ENCODE results near the gene WDR37.
"Not testable (repeated sequence)": the region's sequence is repeated elsewhere in the genome, so short reads cannot be mapped to it uniquely, and the experiment has no call there.

The WDR37 gene

GRCh38 chr10:1161315-1161673, 105.1 kb downstream of the WDR37 start:
- H3K9me3 ChIP-seq (ENCODE audit: control insufficient read depth, low read length); H3K27ac ChIP-seq (ENCODE audit: insufficient read depth, low read depth, low read length, poor library complexity, severe bottlenecking); H3K4me1 ChIP-seq (ENCODE audit: control insufficient read depth, insufficient read depth, low read length); H3K27me3 ChIP-seq (ENCODE audit: control insufficient read depth, insufficient read depth, low read length, poor library complexity, severe bottlenecking); H3K4me3 ChIP-seq (ENCODE audit: insufficient read depth, low read depth, low read length); H3K36me3 ChIP-seq (ENCODE audit: control insufficient read depth, insufficient read depth, low read length): not testable (repeated sequence)
- 93% methylated on average over 4 to 5 of the region's 5 CpGs for WGBS, 2 experiments

GRCh38 chr10:1162481-1163203, 106.5 kb downstream of the WDR37 start:
- Histone ChIP-seq H3K4me3 (ENCODE audit: insufficient read depth, low read depth, low read length) (no peak overlapping the region), H3K36me3 (ENCODE audit: control insufficient read depth, insufficient read depth, low read length) (no peaks in the 10 kb centered on the region), H3K9me3 (ENCODE audit: control insufficient read depth, low read length) (no peaks in the 10 kb centered on the region), H3K27ac (ENCODE audit: insufficient read depth, low read depth, low read length, poor library complexity, severe bottlenecking) (no peak overlapping the region), H3K4me1 (ENCODE audit: control insufficient read depth, insufficient read depth, low read length) (no peaks in the 10 kb centered on the region), H3K27me3 (ENCODE audit: control insufficient read depth, insufficient read depth, low read length, poor library complexity, severe bottlenecking) (no peaks in the 10 kb centered on the region)
- 90 to 91% methylated on average over 13 of the region's 13 CpGs for WGBS, 2 experiments

- H3K9me3 ChIP-seq (ENCODE audit: control insufficient read depth, low read length), result no peaks in the 10 kb centered on the region
- no peaks in the 10 kb centered on the region for H3K27me3 ChIP-seq (ENCODE audit: control insufficient read depth, insufficient read depth, low read length, poor library complexity, severe bottlenecking)
- 93 to 94% methylated on average over 29 of the region's 29 CpGs for WGBS, 2 experiments
- H3K27ac ChIP-seq (ENCODE audit: insufficient read depth, low read depth, low read length, poor library complexity, severe bottlenecking), result no peak overlapping the region
- H3K4me3 ChIP-seq (ENCODE audit: insufficient read depth, low read depth, low read length), result no peak overlapping the region
- H3K4me1 ChIP-seq (ENCODE audit: control insufficient read depth, insufficient read depth, low read length), result no peaks in the 10 kb centered on the region
- H3K36me3 ChIP-seq (ENCODE audit: control insufficient read depth, insufficient read depth, low read length), result no peaks in the 10 kb centered on the region
These were observed 107.0 kb downstream of the WDR37 start for GRCh38 chr10:1163204-1163660.

GRCh38 chr10:1163831-1164230, 107.6 kb downstream of the WDR37 start:
- H3K27ac ChIP-seq (ENCODE audit: insufficient read depth, low read depth, low read length, poor library complexity, severe bottlenecking), result no peak overlapping the region
- H3K4me1 ChIP-seq (ENCODE audit: control insufficient read depth, insufficient read depth, low read length), result no peaks in the 10 kb centered on the region
- H3K4me3 ChIP-seq (ENCODE audit: insufficient read depth, low read depth, low read length), result no peak overlapping the region
- no peaks in the 10 kb centered on the region for H3K36me3 ChIP-seq (ENCODE audit: control insufficient read depth, insufficient read depth, low read length)
- WGBS, 2 experiments, result 70 to 71% methylated on average over 5 of the region's 5 CpGs
- no peaks in the 10 kb centered on the region for H3K9me3 ChIP-seq (ENCODE audit: control insufficient read depth, low read length)
- no peaks in the 10 kb centered on the region for H3K27me3 ChIP-seq (ENCODE audit: control insufficient read depth, insufficient read depth, low read length, poor library complexity, severe bottlenecking)

- Histone ChIP-seq H3K4me1 (ENCODE audit: control insufficient read depth, insufficient read depth, low read length) (no peaks in the 10 kb centered on the region), H3K27me3 (ENCODE audit: control insufficient read depth, insufficient read depth, low read length, poor library complexity, severe bottlenecking) (no peaks in the 10 kb centered on the region), H3K4me3 (ENCODE audit: insufficient read depth, low read depth, low read length) (no peak overlapping the region), H3K9me3 (ENCODE audit: control insufficient read depth, low read length) (no peaks in the 10 kb centered on the region), H3K27ac (ENCODE audit: insufficient read depth, low read depth, low read length, poor library complexity, severe bottlenecking) (no peak overlapping the region), H3K36me3 (ENCODE audit: control insufficient read depth, insufficient read depth, low read length) (no peaks in the 10 kb centered on the region)
- WGBS, 2 experiments, result 94 to 96% methylated on average over 15 of the region's 15 CpGs
These were observed 110.1 kb downstream of the WDR37 start for GRCh38 chr10:1166101-1166827.

GRCh38 chr10:1166828-1167275, 110.7 kb downstream of the WDR37 start:
- WGBS, 2 experiments, result 94 to 95% methylated on average over 9 of the region's 9 CpGs

GRCh38 chr10:1168763-1169162, 112.6 kb downstream of the WDR37 start:
- no peaks in the 10 kb centered on the region for H3K9me3 ChIP-seq (ENCODE audit: control insufficient read depth, low read length)
- WGBS, 2 experiments, result 91 to 94% methylated on average over 13 of the region's 13 CpGs
- H3K4me3 ChIP-seq (ENCODE audit: insufficient read depth, low read depth, low read length), result no peak overlapping the region
- H3K27ac ChIP-seq (ENCODE audit: insufficient read depth, low read depth, low read length, poor library complexity, severe bottlenecking), result no peak overlapping the region
- H3K36me3 ChIP-seq (ENCODE audit: control insufficient read depth, insufficient read depth, low read length), result no peaks in the 10 kb centered on the region
- no peaks in the 10 kb centered on the region for H3K4me1 ChIP-seq (ENCODE audit: control insufficient read depth, insufficient read depth, low read length)
- no peaks in the 10 kb centered on the region for H3K27me3 ChIP-seq (ENCODE audit: control insufficient read depth, insufficient read depth, low read length, poor library complexity, severe bottlenecking)

More at GRCh38 chr10:1166828-1167275, 110.7 kb downstream of the WDR37 start:
- H3K9me3 ChIP-seq (ENCODE audit: control insufficient read depth, low read length), result no peaks in the 10 kb centered on the region
- no peak overlapping the region for H3K27ac ChIP-seq (ENCODE audit: insufficient read depth, low read depth, low read length, poor library complexity, severe bottlenecking)
- H3K4me1 ChIP-seq (ENCODE audit: control insufficient read depth, insufficient read depth, low read length), result no peaks in the 10 kb centered on the region
- no peaks in the 10 kb centered on the region for H3K27me3 ChIP-seq (ENCODE audit: control insufficient read depth, insufficient read depth, low read length, poor library complexity, severe bottlenecking)
- no peak overlapping the region for H3K4me3 ChIP-seq (ENCODE audit: insufficient read depth, low read depth, low read length)
- H3K36me3 ChIP-seq (ENCODE audit: control insufficient read depth, insufficient read depth, low read length), result no peaks in the 10 kb centered on the region

GRCh38 chr10:1169186-1169885, 113.2 kb downstream of the WDR37 start:
- Histone ChIP-seq H3K9me3 (ENCODE audit: control insufficient read depth, low read length) (no peaks in the 10 kb centered on the region), H3K4me1 (ENCODE audit: control insufficient read depth, insufficient read depth, low read length) (no peaks in the 10 kb centered on the region), H3K27me3 (ENCODE audit: control insufficient read depth, insufficient read depth, low read length, poor library complexity, severe bottlenecking) (no peaks in the 10 kb centered on the region), H3K27ac (ENCODE audit: insufficient read depth, low read depth, low read length, poor library complexity, severe bottlenecking) (no peak overlapping the region), H3K4me3 (ENCODE audit: insufficient read depth, low read depth, low read length) (no peak overlapping the region), H3K36me3 (ENCODE audit: control insufficient read depth, insufficient read depth, low read length) (no peaks in the 10 kb centered on the region)
- 84% methylated on average over 23 of the region's 23 CpGs for WGBS, 2 experiments

GRCh38 chr10:1169981-1170866, 114.0 kb downstream of the WDR37 start:
- no peak overlapping the region for H3K27ac ChIP-seq (ENCODE audit: insufficient read depth, low read depth, low read length, poor library complexity, severe bottlenecking)
- no peaks in the 10 kb centered on the region for H3K4me1 ChIP-seq (ENCODE audit: control insufficient read depth, insufficient read depth, low read length)
- H3K27me3 ChIP-seq (ENCODE audit: control insufficient read depth, insufficient read depth, low read length, poor library complexity, severe bottlenecking), result no peaks in the 10 kb centered on the region
- no peaks in the 10 kb centered on the region for H3K36me3 ChIP-seq (ENCODE audit: control insufficient read depth, insufficient read depth, low read length)
- 78% methylated on average over 22 of the region's 22 CpGs for WGBS, 2 experiments
- no peak overlapping the region for H3K4me3 ChIP-seq (ENCODE audit: insufficient read depth, low read depth, low read length)
- H3K9me3 ChIP-seq (ENCODE audit: control insufficient read depth, low read length), result no peaks in the 10 kb centered on the region
